ENCODE data around the gene MIER3.

- no peak for TF ChIP-seq CTCF (IDR thresholded peaks at IDR 0.05 in 4 of 5, conservative IDR thresholded peaks at IDR 0.05 in 1 of 5)
- no peak for TF ChIP-seq POLR2A (IDR thresholded peaks at IDR 0.05)
These were observed 25.1 kb upstream of the MIER3 start for GRCh38 chr5:56977021-56977420.
